GM18526 (cell line): Measurements from ENCODE around the gene ARMC3.

Experiments
- POLR2A ChIP-seq: IDR thresholded peaks from 3 replicates; pipeline ENCODE4 v1.6.1; 2011; ENCODE audit not compliant: insufficient read length; ENCODE audit errors: extremely low read depth

The ARMC3 gene

GRCh38 chr10:23048191-23048590, 120.3 kb downstream of the ARMC3 start:
- TF ChIP-seq POLR2A, result no peak

- no peak for TF ChIP-seq POLR2A
Observed at GRCh38 chr10:23051278-23051677, 123.4 kb downstream of the ARMC3 start.

- no peak for TF ChIP-seq POLR2A
Observed at GRCh38 chr10:23051855-23052331, 124.0 kb downstream of the ARMC3 start.

GRCh38 chr10:23053036-23053435, 125.2 kb downstream of the ARMC3 start:
- no peak for TF ChIP-seq POLR2A

GRCh38 chr10:23055424-23056185, 127.8 kb downstream of the ARMC3 start:
- no peak for TF ChIP-seq POLR2A

- TF ChIP-seq POLR2A, result no peak
Observed at GRCh38 chr10:23056186-23056579, 128.3 kb downstream of the ARMC3 start.

GRCh38 chr10:23058366-23058765, 130.5 kb downstream of the ARMC3 start:
- TF ChIP-seq POLR2A, result no peak

- TF ChIP-seq POLR2A, result no peak
Observed at GRCh38 chr10:23060918-23061317, 133.1 kb downstream of the ARMC3 start.

GRCh38 chr10:23063045-23063972, 135.5 kb downstream of the ARMC3 start:
- TF ChIP-seq POLR2A, result no peak

GRCh38 chr10:23063973-23064812, 136.3 kb downstream of the ARMC3 start:
- no peak for TF ChIP-seq POLR2A

GRCh38 chr10:23065181-23065948, 137.5 kb downstream of the ARMC3 start:
- no peak for TF ChIP-seq POLR2A

GRCh38 chr10:23067337-23067736, 139.5 kb downstream of the ARMC3 start:
- TF ChIP-seq POLR2A, result no peak

GRCh38 chr10:23067939-23068775, 140.3 kb downstream of the ARMC3 start:
- TF ChIP-seq POLR2A, result no peak

- TF ChIP-seq POLR2A, result no peak
Observed at GRCh38 chr10:23069019-23069815, 141.4 kb downstream of the ARMC3 start.
